Adrenal gland (tissue), 5 donors: ENCODE measurements around the gene ZNF346.

ENCODE experiments used
- POLR2A ChIP-seq, 2 donors: fragments of 450-650 bp; IDR thresholded peaks; one replicate each; pipeline ENCODE4 v1.6.1; 2017; ENCODE audit warnings: antibody characterized with exemption in 2 of 2, mild to moderate bottlenecking in 2 of 2, moderate library complexity in 1 of 2
- TF ChIP-seq, protein P1 (sequence below), 6 experiments: fragments of 450-650 bp in 4 of 6; fragments of 200-600 bp in 2 of 6; sonication (generic) in 1 of 6; IDR thresholded peaks; 1 replicate in 5 of 6; 2 replicates in 1 of 6; pipeline versions ENCODE4 v1.5.1 to v1.8.0; 2016 to 2021; ENCODE audit warnings: antibody characterized with exemption in 6 of 6, mild to moderate bottlenecking in 2 of 6, moderate library complexity in 1 of 6
- donor health status: DM: no; HTN: no; CAD: no.

DNA sequence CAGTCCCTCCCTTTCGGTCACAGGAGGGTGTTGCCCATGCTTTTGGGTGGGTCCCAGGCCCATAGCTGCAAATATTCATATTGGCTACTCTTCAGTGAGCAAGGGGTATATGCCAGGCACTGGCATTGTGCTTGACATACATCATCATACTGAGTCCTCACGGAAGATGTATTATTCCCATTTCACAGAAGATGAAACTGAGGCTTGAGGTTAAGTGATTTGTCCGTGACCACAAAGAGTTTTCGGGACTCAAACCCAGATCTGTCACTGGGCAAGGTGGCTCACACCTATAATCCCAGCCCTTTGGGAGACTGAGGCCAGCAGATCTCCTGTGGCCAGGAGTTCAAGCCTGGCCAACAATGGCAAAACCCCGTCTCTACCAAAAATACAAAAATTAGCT lies 57.8 kb downstream of the ZNF346 start:
- TF ChIP-seq, protein P1, sequence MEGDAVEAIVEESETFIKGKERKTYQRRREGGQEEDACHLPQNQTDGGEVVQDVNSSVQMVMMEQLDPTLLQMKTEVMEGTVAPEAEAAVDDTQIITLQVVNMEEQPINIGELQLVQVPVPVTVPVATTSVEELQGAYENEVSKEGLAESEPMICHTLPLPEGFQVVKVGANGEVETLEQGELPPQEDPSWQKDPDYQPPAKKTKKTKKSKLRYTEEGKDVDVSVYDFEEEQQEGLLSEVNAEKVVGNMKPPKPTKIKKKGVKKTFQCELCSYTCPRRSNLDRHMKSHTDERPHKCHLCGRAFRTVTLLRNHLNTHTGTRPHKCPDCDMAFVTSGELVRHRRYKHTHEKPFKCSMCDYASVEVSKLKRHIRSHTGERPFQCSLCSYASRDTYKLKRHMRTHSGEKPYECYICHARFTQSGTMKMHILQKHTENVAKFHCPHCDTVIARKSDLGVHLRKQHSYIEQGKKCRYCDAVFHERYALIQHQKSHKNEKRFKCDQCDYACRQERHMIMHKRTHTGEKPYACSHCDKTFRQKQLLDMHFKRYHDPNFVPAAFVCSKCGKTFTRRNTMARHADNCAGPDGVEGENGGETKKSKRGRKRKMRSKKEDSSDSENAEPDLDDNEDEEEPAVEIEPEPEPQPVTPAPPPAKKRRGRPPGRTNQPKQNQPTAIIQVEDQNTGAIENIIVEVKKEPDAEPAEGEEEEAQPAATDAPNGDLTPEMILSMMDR (IDR thresholded peaks at IDR 0.05): no peak
- no peak for TF ChIP-seq POLR2A (IDR thresholded peaks at IDR 0.05)
